ENCODE measurements around the gene SPTBN4.
"Not testable (repeated sequence)": the region's sequence is repeated elsewhere in the genome, so short reads cannot be mapped to it uniquely, and the experiment has no call there.

DNA sequence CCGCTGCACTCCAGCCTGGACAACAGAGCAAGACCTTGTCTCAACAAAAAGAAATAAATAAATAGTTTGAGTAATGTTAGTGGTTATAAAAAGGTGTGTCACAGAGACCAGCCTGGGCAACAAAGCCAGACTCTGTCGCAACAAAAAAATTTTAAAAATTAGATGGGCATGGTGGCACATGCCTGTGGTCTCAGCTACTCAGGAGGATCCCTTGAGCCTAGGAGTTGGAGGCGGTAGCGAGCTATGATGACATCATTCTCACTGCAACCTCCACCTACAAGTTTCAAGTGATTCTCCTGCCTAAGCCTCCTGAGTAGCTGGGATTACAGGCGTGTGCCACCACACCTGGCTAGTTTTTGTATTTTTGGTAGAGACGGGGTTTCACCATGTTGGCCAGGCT lies 12.9 kb upstream of the SPTBN4 start:
- TF ChIP-seq, protein P1, sequence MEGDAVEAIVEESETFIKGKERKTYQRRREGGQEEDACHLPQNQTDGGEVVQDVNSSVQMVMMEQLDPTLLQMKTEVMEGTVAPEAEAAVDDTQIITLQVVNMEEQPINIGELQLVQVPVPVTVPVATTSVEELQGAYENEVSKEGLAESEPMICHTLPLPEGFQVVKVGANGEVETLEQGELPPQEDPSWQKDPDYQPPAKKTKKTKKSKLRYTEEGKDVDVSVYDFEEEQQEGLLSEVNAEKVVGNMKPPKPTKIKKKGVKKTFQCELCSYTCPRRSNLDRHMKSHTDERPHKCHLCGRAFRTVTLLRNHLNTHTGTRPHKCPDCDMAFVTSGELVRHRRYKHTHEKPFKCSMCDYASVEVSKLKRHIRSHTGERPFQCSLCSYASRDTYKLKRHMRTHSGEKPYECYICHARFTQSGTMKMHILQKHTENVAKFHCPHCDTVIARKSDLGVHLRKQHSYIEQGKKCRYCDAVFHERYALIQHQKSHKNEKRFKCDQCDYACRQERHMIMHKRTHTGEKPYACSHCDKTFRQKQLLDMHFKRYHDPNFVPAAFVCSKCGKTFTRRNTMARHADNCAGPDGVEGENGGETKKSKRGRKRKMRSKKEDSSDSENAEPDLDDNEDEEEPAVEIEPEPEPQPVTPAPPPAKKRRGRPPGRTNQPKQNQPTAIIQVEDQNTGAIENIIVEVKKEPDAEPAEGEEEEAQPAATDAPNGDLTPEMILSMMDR (IDR thresholded peaks at IDR 0.05; ENCODE audit: poor library complexity): not testable (repeated sequence)
- TF ChIP-seq EZH2phosphoT487 (IDR thresholded peaks at IDR 0.05; ENCODE audit: low read depth, severe bottlenecking, unreplicated experiment): not testable (repeated sequence)
